ENCODE measurements around the gene NEU2.

NEU2 gene

GRCh38 chr2:233000886-233001750, 31.4 kb upstream of the NEU2 start:
- TF ChIP-seq POLR2A (IDR thresholded peaks at IDR 0.05; ENCODE audit: low read depth, low read length) (no peak), TAF1 (IDR thresholded peaks at IDR 0.05; ENCODE audit: borderline replicate concordance, low read depth, low read length) (no peak), POLR2AphosphoS5 (IDR thresholded peaks at IDR 0.05; ENCODE audit: low read depth, low read length) (no peak)
- FAIRE-seq: no peak
- DNase-seq (ENCODE audit: insufficient read length): no peak

GRCh38 chr2:233002829-233003657, 29.4 kb upstream of the NEU2 start:
- DNase-seq (ENCODE audit: insufficient read length) (no peak), FAIRE-seq (no peak)
- TF ChIP-seq POLR2A (IDR thresholded peaks at IDR 0.05; ENCODE audit: low read depth, low read length) (no peak), POLR2AphosphoS5 (IDR thresholded peaks at IDR 0.05; ENCODE audit: low read depth, low read length) (no peak), TAF1 (IDR thresholded peaks at IDR 0.05; ENCODE audit: borderline replicate concordance, low read depth, low read length) (no peak)

GRCh38 chr2:233003658-233004555, 28.6 kb upstream of the NEU2 start:
- DNase-seq (ENCODE audit: insufficient read length): no peak
- no peak for FAIRE-seq
- TF ChIP-seq TAF1 (IDR thresholded peaks at IDR 0.05; ENCODE audit: borderline replicate concordance, low read depth, low read length): no peak
- TF ChIP-seq POLR2AphosphoS5 (IDR thresholded peaks at IDR 0.05; ENCODE audit: low read depth, low read length): no peak
- no peak for TF ChIP-seq POLR2A (IDR thresholded peaks at IDR 0.05; ENCODE audit: low read depth, low read length)

- TF ChIP-seq POLR2AphosphoS5 (IDR thresholded peaks at IDR 0.05; ENCODE audit: low read depth, low read length) (no peak), TAF1 (IDR thresholded peaks at IDR 0.05; ENCODE audit: borderline replicate concordance, low read depth, low read length) (no peak), POLR2A (IDR thresholded peaks at IDR 0.05; ENCODE audit: low read depth, low read length) (no peak)
- DNase-seq (ENCODE audit: insufficient read length): no peak
- no peak for FAIRE-seq
Observed at GRCh38 chr2:233005096-233005495, 27.4 kb upstream of the NEU2 start.

GRCh38 chr2:233006648-233007047, 25.8 kb upstream of the NEU2 start:
- no peak for FAIRE-seq

GRCh38 chr2:233007270-233007669, 25.2 kb upstream of the NEU2 start:
- FAIRE-seq (no peak), DNase-seq (ENCODE audit: insufficient read length) (no peak)
- TF ChIP-seq POLR2A (IDR thresholded peaks at IDR 0.05; ENCODE audit: low read depth, low read length) (no peak), POLR2AphosphoS5 (IDR thresholded peaks at IDR 0.05; ENCODE audit: low read depth, low read length) (no peak)

More at GRCh38 chr2:233006648-233007047, 25.8 kb upstream of the NEU2 start:
- DNase-seq (ENCODE audit: insufficient read length): no peak
- TF ChIP-seq POLR2AphosphoS5 (IDR thresholded peaks at IDR 0.05; ENCODE audit: low read depth, low read length): no peak
- TF ChIP-seq POLR2A (IDR thresholded peaks at IDR 0.05; ENCODE audit: low read depth, low read length): no peak
- TF ChIP-seq TAF1 (IDR thresholded peaks at IDR 0.05; ENCODE audit: borderline replicate concordance, low read depth, low read length): no peak

GRCh38 chr2:233007739-233008138, 24.7 kb upstream of the NEU2 start:
- FAIRE-seq: no peak
- DNase-seq (ENCODE audit: insufficient read length): no peak
- no peak for TF ChIP-seq TAF1 (IDR thresholded peaks at IDR 0.05; ENCODE audit: borderline replicate concordance, low read depth, low read length)
- TF ChIP-seq POLR2A (IDR thresholded peaks at IDR 0.05; ENCODE audit: low read depth, low read length): no peak
- no peak for TF ChIP-seq POLR2AphosphoS5 (IDR thresholded peaks at IDR 0.05; ENCODE audit: low read depth, low read length)

GRCh38 chr2:233009661-233010060, 22.8 kb upstream of the NEU2 start:
- TF ChIP-seq POLR2AphosphoS5 (IDR thresholded peaks at IDR 0.05; ENCODE audit: low read depth, low read length) (no peak), POLR2A (IDR thresholded peaks at IDR 0.05; ENCODE audit: low read depth, low read length) (no peak), TAF1 (IDR thresholded peaks at IDR 0.05; ENCODE audit: borderline replicate concordance, low read depth, low read length) (no peak)
- no peak for FAIRE-seq
- no peak for DNase-seq (ENCODE audit: insufficient read length)

GRCh38 chr2:233010569-233011267, 21.8 kb upstream of the NEU2 start:
- FAIRE-seq (no peak), DNase-seq (ENCODE audit: insufficient read length) (no peak)
- TF ChIP-seq POLR2AphosphoS5 (IDR thresholded peaks at IDR 0.05; ENCODE audit: low read depth, low read length) (no peak), TAF1 (IDR thresholded peaks at IDR 0.05; ENCODE audit: borderline replicate concordance, low read depth, low read length) (no peak), POLR2A (IDR thresholded peaks at IDR 0.05; ENCODE audit: low read depth, low read length) (no peak)

- TF ChIP-seq POLR2AphosphoS5 (IDR thresholded peaks at IDR 0.05; ENCODE audit: low read depth, low read length) (no peak), TAF1 (IDR thresholded peaks at IDR 0.05; ENCODE audit: borderline replicate concordance, low read depth, low read length) (no peak), POLR2A (IDR thresholded peaks at IDR 0.05; ENCODE audit: low read depth, low read length) (no peak)
- FAIRE-seq (no peak), DNase-seq (ENCODE audit: insufficient read length) (no peak)
Observed at GRCh38 chr2:233011268-233011650, 21.2 kb upstream of the NEU2 start.
